Osteocyte (in vitro differentiated cells): ENCODE data around the gene DDX41. TPM values are rescaled to one million over a fixed set of nuclear protein-coding genes. Genes with fewer than 3 reads are reported as not detected.
A peak's percentile ranks its signal among the peaks of the same experiment; 100 is the strongest.

ENCODE experiments used
- DNase-seq: peaks from one replicate; pipeline ENCODE4 v3.0.0; 2021; ENCODE audit warnings: mixed read lengths; ENCODE audit not compliant: unreplicated experiment; ENCODE audit errors: extremely low spot score
- H3K27ac Mint-ChIP-seq: one replicate; pipeline ENCODE4 v1.8.0; 2021; ENCODE audit warnings: mild to moderate bottlenecking, mixed read lengths; ENCODE audit not compliant: unreplicated experiment
- H3K27me3 Mint-ChIP-seq: one replicate; pipeline ENCODE4 v1.8.0; 2021; ENCODE audit warnings: mixed read lengths; ENCODE audit not compliant: unreplicated experiment
- H3K36me3 Mint-ChIP-seq: one replicate; pipeline ENCODE4 v1.8.0; 2021; ENCODE audit warnings: mixed read lengths; ENCODE audit not compliant: unreplicated experiment
- H3K4me1 Mint-ChIP-seq: one replicate; pipeline ENCODE4 v1.8.0; 2021; ENCODE audit warnings: mixed read lengths; ENCODE audit not compliant: unreplicated experiment
- H3K4me3 Mint-ChIP-seq: one replicate; pipeline ENCODE4 v1.8.0; 2021; ENCODE audit warnings: mild to moderate bottlenecking, moderate library complexity, mixed read lengths; ENCODE audit not compliant: unreplicated experiment
- H3K9me3 Mint-ChIP-seq: one replicate; pipeline ENCODE4 v1.8.0; 2021; ENCODE audit warnings: mixed read lengths; ENCODE audit not compliant: unreplicated experiment
- CTCF ChIP-seq: fragments of 200-600 bp; sonication (generic); IDR thresholded peaks from 2 replicates; pipeline ENCODE4 v1.5.0; 2021; ENCODE audit warnings: antibody characterized with exemption, mild to moderate bottlenecking, moderate library complexity
- total RNA-seq: library from RNA; stranded (reverse); gene quantifications from 2 replicates; pipeline ENCODE4 v1.2.1, GENCODE V29; 2021

Gene DDX41
- total RNA-seq, 1 donor from 2014 or later, result 83.1 TPM

- Mint-ChIP-seq H3K36me3 (peaks cover 10% of the 10 kb centered on the region), H3K27ac (peak overlapping the region; percentile 98), H3K4me1 (peaks cover 65% of the 10 kb centered on the region), H3K4me3 (peak overlapping the region; percentile 50), H3K9me3 (no peaks in the 10 kb centered on the region), H3K27me3 (no peaks in the 10 kb centered on the region)
- no peak for TF ChIP-seq CTCF
- no peak for DNase-seq
These were observed 28.9 kb upstream of the DDX41 start for GRCh38 chr5:177545487-177546257.

DNA sequence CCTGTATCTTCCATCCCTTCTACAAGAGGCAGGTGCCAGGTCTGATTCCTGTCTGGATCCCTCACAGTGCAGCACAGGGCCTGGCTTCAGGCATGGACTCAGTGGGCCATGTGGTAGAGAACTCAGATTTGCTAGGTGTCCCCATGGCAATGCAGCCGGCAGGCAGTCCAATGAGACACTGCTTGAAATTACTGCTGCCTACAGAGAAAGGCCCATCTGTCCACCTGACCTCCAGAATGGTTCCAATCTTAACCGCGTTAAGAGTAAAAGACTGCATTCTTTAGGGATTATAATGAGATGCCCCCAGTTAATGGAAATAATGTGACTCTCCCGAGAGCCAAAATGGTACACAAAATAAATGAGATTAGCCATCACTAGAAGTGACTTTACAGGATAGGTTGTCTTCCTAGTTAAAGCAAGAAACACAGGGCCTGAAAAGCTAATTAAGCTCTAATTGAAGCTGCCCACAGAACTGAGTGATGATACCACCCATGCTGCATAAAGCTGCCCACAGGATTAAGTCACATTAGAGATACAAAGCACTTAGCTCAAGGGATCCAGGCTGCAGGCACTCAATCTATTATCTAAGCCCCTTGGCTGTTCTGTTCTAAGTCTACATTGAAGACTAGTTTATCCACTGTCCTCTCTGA is 26.2 kb upstream of the DDX41 start:
- H3K4me3 Mint-ChIP-seq, result no peak overlapping the region

DNA sequence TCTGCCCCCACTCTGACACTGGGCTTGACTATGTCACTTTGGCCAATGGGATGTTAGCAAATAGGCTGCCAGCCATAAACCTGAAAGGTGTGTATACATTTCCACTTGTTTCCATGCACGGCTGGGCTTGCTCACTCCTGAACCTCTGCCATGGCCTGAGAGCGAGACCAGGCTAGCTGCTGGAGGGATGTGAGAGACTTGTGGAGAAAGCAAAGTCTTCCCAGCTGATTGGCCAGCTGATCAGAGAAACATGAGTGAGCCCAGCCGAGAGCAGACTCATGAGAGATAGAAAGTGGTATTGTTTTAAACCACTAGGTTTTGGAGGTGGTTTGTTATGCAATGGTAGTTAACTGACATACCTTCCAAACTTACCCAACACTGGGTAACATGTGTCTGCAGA is 23.7 kb upstream of the DDX41 start:
- Mint-ChIP-seq H3K27me3 (no peaks in the 10 kb centered on the region), H3K4me1 (peaks cover 75% of the 10 kb centered on the region), H3K27ac (no peak overlapping the region), H3K36me3 (peaks cover 7% of the 10 kb centered on the region), H3K9me3 (no peaks in the 10 kb centered on the region), H3K4me3 (no peak overlapping the region)
- TF ChIP-seq CTCF, result no peak
- DNase-seq, result no peak

More for the DNA sequence above, 26.2 kb upstream of the DDX41 start:
- TF ChIP-seq CTCF, result no peak
- Mint-ChIP-seq H3K36me3 (peaks cover 6% of the 10 kb centered on the region), H3K9me3 (no peaks in the 10 kb centered on the region), H3K27me3 (no peaks in the 10 kb centered on the region), H3K27ac (no peak overlapping the region), H3K4me1 (peaks cover 75% of the 10 kb centered on the region)
- DNase-seq, result no peak

DNA sequence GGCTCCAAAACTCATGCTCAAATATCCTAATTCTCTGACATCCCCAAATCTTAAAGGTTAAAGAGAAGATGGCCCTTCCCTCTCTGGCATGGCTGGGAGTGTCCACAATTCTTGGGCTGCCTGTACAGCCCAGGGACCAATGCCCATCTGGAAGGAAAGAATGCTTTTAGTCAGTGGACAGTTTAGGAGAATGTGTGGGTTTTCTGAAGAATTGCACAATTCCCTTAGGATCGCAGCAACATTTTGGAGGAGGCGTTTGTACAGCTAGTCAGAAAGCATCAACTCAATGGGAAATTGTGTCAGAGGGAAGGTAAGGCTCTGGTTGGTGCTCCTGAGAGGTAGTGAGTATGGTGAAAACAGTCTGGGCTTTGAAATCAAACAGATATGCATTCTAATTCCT is 22.6 kb upstream of the DDX41 start:
- Mint-ChIP-seq H3K9me3 (no peaks in the 10 kb centered on the region), H3K4me3 (peak overlapping the region; percentile 14), H3K4me1 (peaks cover 73% of the 10 kb centered on the region), H3K27me3 (no peaks in the 10 kb centered on the region), H3K27ac (peak overlapping the region; percentile 85), H3K36me3 (peaks cover 11% of the 10 kb centered on the region)
- DNase-seq, result no peak
- TF ChIP-seq CTCF, result no peak

DNA sequence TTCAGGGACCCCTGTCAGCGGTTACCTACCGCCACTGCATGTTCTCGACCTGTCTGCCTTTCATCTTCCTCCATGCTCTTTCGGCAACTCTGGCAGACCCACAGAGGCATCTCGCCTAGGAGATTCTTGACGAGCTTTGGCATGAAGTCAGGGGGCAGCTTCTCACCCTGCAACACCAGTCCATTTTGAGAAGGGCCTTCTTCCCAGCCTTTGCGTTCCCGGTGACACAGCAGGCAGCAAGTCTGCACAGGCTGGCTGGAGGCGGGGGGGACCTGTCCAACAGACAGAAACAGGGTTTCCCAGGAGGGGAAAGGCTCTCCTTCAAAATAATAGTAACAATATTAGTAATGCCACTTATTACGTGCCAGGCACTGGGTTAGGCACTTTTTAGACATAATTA is 22.1 kb upstream of the DDX41 start:
- no peak for TF ChIP-seq CTCF
- peaks cover 13% of the 10 kb centered on the region for H3K36me3 Mint-ChIP-seq
- H3K9me3 Mint-ChIP-seq, result no peaks in the 10 kb centered on the region
- H3K27me3 Mint-ChIP-seq, result no peaks in the 10 kb centered on the region
- peaks cover 67% of the 10 kb centered on the region for H3K4me1 Mint-ChIP-seq
- DNase-seq, result no peak
- no peak overlapping the region for H3K4me3 Mint-ChIP-seq
- H3K27ac Mint-ChIP-seq, result peak overlapping the region; percentile 96
